H1 (cell line): ENCODE measurements around the gene BUB1B. TPM values are rescaled to one million over a fixed set of nuclear protein-coding genes. Genes with fewer than 3 reads are reported as not detected.

Experiments
- CREB1 ChIP-seq: IDR thresholded peaks from 2 replicates; pipeline ENCODE4 v1.6.1; 2012; ENCODE audit warnings: inconsistent platforms
- EP300 ChIP-seq, 2 experiments: IDR thresholded peaks; 1 replicate in 1 of 2; 2 replicates in 1 of 2; pipeline ENCODE4 v1.6.1; 2011 to 2012; ENCODE audit warnings: low read depth in 2 of 2, low read length in 2 of 2, mild to moderate bottlenecking in 2 of 2, borderline replicate concordance in 1 of 2, inconsistent platforms in 1 of 2, moderate library complexity in 1 of 2
- TAF1 ChIP-seq: IDR thresholded peaks from 2 replicates; pipeline ENCODE4 v1.6.1; 2011; ENCODE audit warnings: mild to moderate bottlenecking, low read depth, low read length
- polyA plus RNA-seq, 7 experiments: library from polyadenylated mRNA; depleted of rRNA in 3 of 7; stranded (reverse) in 5 of 7; unstranded in 2 of 7; fragments of >200 nt in 5 of 7; fragments of 200-250 nt in 2 of 7; gene quantifications; 1 replicate in 5 of 7; 2 replicates in 1 of 7; 4 replicates in 1 of 7; pipeline versions ENCODE4 v1.2.1 to v1.2.3, GENCODE V29; 2011 to 2013; ENCODE audit warnings: missing spikeins in 2 of 7, mixed read lengths in 2 of 7
- total RNA-seq: library from RNA; stranded (reverse); fragmentation: NEBNext Ultra II Directional; extraction: Animal tissue kit (Norgen Biotek cat#: 25700); gene quantifications from 2 replicates; pipeline ENCODE4 v1.2.1, GENCODE V29; 2021

BUB1B gene
- total and polyA plus RNA-seq, 2 of the 8 experiments (the other 6 are each of a cell fraction or from before 2014, with no cell fraction given), result 48.9 to 144 TPM

- TF ChIP-seq TAF1 (no peak), EP300 (IDR thresholded peaks at IDR 0.05; ENCODE audit: borderline replicate concordance in 1 of 2, low read depth in 2 of 2, low read length in 2 of 2) (no peak), CREB1 (no peak)
Observed at GRCh38 chr15:40162552-40162951, 1.7 kb downstream of the BUB1B start (continued).
